ENCODE data around the gene EAF2.
"Not testable (repeated sequence)": the region's sequence is repeated elsewhere in the genome, so short reads cannot be mapped to it uniquely, and the experiment has no call there.

The EAF2 gene
- total RNA-seq: 1.6 to 4.9 (median 2.3) reads per million in 3 experiments

- peak; percentile 97 for DNase-seq
Measured at GRCh38 chr3:121834671-121835464, at the start of gene EAF2, which contains the start of gene IQCB1. Gene EAF2 (plus strand): TSS chr3:121835209. CDS start chr3:121835286, 77 bp downstream. Gene IQCB1 (minus strand): TSS chr3:121835060. CDS start chr3:121828960, 6,100 bp downstream.

DNA sequence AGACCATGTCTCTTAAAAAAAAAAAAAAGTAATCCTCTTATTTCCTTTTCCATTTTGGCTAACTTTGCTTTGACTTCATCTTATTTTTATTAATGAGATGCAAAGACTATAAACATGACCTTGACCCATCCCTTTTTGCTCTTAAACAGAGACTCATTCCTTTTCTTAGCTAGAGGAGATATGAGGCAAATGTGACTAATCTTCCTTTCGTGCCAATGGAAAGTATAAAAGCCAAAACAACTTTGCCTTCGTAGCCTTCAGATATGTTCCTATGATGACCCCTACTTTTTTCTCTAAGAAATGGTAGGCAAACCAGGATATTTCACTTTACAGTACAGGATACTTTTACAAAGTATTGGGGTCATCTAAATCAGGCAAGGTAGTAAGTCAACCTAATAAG, 48.5 kb upstream of the EAF2 start:
- DNase-seq: no peak

- DNase-seq: no peak
Measured at GRCh38 chr3:121793078-121793477, 41.9 kb upstream of the EAF2 start.

DNA sequence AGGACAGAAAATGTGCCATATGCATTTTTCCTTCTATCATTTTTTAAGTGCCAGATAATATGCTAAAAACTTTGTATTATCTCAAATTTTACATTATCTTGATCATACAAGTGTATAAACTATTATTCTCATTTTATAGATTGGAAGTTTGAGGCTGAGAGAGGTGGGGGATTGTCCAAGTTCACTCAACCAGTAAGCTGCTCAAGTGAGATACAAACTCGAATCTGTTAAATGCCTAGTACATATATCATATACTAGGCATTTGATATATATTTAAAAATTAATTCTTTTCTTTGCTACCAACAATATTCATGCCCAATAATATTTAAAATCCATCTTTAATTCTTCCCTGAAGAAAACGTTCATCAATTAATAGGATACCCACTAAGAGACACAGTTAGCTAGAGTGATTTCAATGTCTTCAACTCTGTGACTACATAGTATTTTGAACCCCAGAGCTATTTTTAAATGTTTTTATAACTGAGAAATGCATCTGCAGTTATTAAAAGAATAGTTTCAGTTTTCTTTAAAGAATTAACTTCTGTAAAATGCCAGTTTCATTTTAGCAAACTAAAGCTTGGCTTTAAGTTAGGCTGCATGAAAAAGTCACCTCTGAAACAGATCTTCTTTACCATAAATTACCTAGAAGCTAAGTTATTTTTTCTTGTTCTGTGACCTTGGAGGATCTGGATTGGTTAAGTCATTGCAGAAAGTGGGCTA, 40.6 kb upstream of the EAF2 start:
- DNase-seq: no peak

DNA sequence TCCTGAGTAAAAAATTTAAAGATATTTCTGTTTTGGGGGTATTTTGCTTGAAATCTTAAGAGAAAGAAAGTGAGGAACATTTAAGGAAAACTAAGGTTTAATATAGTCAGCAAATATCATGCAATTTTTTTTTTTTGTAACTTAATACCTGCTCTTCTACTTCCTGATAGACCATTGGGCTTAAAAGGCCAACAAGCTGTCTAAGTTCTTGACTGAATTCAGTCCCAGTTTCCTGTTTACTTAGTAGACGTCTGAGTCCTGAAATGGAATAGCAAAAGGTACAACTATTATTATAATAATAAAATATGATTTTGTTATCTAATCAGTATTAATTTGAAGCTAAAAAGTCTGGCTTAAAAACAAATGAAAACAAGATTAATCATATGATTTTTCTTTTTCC, 38.0 kb upstream of the EAF2 start:
- DNase-seq: no peak

- no peak for DNase-seq
Measured at GRCh38 chr3:121800906-121801305, 34.1 kb upstream of the EAF2 start.

DNA sequence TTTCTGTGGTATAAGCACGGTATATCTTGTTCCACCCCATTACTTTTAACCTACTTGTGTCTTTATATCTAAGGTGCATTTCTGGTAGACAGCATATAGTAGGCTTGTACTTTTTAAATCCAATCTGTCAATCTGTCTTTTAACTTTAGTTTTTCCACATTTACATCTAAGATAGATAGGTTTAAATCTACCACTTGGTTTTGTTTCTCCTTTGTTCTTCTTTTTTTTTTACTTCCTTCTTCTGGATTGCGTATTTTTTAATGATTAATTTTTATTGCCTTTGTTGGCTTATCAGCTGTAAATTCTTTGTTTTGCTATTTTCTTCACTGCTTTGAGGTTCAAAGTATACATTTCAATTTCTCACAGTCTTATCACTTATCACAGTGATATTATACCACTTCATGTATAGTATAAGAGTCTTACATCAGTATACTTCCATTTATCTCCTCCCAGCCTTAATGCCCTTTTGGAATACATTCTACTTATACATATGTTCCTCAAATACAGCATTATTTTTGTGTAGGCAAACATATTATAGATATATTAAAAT, 31.2 kb upstream of the EAF2 start:
- DNase-seq: no peak

DNA sequence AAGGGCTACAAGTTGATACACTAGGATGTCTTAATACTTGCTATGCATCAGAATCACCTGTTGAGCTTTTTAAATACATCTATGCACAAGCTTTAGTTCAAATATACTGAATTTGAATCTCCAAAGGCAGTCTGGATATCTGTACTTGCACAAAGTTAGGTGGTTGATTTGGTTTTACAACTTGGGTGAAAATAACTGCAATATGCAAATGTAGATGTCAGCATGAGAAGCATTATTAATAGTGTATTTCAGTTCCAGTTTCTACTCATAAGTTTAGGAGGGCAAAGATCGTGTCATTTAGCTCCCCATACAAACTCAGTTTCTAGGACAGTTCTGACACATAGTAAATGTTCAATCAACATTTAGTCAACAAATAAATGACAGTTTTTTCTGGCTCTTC, 25.8 kb upstream of the EAF2 start:
- DNase-seq: no peak

DNA sequence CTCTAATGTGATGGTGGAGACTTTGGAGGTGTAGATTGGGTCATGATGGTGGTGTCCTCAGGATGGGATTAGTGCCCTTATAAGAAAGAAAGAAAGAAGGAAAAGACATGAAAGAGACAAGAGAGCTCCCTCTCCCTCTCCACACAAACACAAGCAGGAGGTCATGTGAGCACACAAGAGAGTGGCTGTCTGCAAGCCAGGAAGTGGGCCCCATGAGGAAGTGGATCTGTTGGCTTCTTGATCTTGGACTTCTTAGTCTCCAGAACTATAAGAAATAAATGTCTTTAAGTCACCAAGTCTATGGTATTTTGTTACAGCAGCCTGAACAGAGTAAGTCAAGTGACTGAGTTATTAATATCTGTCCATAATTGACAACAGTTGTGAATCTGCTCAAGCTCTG, 17.3 kb upstream of the EAF2 start:
- DNase-seq: no peak

- no peak for DNase-seq
Measured at GRCh38 chr3:121818578-121818977, 16.4 kb upstream of the EAF2 start.

DNA sequence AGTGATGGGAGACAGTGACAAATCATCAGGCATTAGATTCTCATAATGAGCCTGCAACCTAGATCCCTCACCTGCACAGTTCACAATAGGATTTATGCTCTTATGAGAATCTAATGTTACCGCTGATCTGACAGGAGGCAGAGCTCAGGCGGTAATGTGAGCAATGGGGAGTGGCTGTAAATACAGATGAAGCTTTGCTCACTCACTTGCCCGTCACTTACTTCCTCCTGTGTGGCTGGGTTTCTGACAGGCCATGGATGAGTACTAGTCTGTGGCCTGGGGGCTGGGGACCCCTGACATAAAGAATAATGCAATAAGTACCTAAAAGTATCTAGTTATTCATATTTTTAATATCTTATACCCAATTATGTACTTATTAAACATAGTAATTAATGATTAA, 15.8 kb upstream of the EAF2 start:
- DNase-seq: no peak

DNA sequence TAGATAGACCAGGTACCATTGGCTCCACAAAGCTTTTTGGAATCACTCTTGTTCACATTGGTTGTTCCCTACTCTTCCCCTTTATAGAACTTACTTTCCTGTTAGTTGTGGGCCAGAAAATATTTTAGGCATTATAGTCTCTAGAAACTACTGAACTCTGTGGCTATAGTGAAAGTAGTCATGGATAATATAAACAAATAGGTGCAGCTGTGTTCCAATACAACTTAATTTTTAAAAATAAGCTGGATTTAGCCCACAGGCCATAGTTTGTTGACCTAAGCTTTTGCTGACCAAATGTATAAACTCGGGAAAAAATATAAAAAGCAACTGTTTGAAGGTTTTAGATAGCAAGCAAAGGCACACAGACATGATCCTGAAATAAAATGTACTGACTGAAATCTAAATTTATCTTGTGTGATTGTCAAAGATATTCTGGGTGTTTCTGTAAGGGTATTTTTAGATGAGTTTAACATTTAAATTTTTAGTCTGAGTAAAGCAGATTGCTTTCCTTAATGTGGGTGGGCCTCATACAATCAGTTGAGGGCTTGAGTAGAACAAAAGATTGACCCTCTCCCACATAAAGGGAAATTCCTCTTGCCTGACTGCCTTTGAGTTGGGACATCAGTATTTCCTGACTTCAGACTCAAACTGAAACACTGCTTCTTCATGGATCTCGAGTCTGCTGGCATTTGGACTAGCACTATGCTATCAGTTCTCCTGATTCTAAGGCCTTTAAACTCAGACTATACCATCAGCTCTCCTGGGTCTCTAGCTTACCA, 13.4 kb upstream of the EAF2 start:
- no peak for DNase-seq

- DNase-seq: no peak
Measured at GRCh38 chr3:121822973-121823372, 12.0 kb upstream of the EAF2 start.

- peak; percentile 6 for DNase-seq
Measured at GRCh38 chr3:121834157-121834670, 795 bp upstream of the EAF2 start.

DNA sequence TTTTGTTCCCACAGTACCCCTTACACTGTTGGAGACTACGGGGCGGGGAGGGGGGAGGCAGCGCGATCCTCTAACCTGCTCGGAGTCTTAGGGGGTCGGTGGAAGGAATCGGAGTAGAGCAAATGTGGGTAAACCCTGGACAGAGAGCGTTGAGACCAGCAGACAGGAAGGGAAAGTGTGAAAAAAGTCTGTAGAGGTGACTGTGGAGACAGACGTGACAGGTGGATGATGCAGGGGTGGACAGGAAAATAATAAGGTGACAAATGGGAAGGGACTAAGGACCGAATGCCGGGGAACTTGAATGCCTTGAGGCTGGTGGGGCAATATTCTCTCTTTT, 424 bp downstream of the EAF2 start:
- DNase-seq: no peak

GRCh38 chr3:121836064-121836463, 1.1 kb downstream of the EAF2 start:
- no peak for DNase-seq

- no peak for DNase-seq
Measured at GRCh38 chr3:121836481-121836880, 1.5 kb downstream of the EAF2 start.

DNA sequence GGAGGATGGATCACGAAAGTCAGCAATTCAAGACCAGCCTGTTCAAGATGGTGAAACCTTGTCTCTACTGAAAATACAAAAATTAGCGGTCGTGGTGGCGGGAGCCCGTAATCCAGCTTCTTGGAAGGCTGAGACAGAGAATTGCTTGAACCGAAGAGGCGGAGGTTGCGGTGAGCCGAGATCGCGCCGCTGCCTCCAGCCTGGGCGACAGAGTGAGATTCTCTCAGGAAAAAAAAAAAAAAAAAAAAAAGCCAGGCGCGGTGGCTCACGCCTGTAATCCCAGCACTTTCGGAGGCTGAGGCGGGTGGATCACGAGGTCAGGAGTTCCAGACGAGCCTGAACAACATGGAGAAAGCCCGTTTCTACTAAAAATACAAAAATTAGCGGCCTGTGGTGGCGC, 5.0 kb downstream of the EAF2 start:
- DNase-seq: no peak

DNA sequence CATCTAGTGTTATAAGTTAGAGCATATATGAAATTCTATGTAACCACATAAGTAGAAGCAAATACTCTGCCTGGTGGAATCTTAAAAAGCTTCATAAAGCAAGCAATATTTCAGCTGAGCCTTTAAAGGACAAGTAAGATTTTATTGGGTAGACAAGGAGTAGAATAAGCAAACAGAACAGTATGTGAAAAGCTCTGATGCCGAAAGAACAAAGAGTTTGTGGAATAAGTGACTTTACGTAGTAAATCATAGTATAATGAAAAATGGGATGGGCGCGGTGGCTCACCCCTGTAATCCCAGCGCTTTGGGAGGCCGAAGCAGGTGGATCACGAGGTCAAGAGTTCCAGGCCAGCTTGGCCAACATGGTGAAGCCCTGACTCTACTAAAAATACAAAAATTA, 9.9 kb downstream of the EAF2 start:
- no peak for DNase-seq

GRCh38 chr3:121852256-121852655, 17.2 kb downstream of the EAF2 start:
- no peak for DNase-seq

- DNase-seq: no peak
Measured at GRCh38 chr3:121855555-121855954, 20.5 kb downstream of the EAF2 start.

DNA sequence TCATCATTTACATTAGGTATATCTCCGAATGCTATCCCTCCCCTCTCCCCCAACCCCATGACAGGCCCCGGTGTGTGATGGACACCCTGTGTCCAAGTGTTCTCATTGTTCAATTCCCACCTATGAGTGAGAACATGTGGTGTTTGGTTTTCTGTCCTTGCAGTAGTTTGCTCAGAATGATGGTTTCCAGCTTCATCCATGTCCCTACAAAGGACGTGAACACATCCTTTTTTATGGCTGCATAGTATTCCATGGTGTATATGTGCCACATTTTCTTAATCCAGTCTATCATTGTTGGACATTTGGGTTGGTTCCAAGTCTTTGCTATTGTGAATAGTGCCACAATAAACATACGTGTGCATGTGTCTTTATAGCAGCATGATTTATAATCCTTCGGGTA, 22.8 kb downstream of the EAF2 start:
- not testable (repeated sequence) for DNase-seq

- not testable (repeated sequence) for DNase-seq
Measured at GRCh38 chr3:121863247-121863646, 28.2 kb downstream of the EAF2 start.

Data from central memory CD4-positive, alpha-beta T cell (primary cell).